ENCODE results near the gene IRF6.

Gene IRF6

GRCh38 chr1:209759829-209760359 lies 46.0 kb downstream of the IRF6 start:
- DNase-seq (ENCODE audit: low spot score) = no peak

GRCh38 chr1:209758400-209758799 lies 47.5 kb downstream of the IRF6 start:
- no peak for DNase-seq (ENCODE audit: low spot score)

DNA sequence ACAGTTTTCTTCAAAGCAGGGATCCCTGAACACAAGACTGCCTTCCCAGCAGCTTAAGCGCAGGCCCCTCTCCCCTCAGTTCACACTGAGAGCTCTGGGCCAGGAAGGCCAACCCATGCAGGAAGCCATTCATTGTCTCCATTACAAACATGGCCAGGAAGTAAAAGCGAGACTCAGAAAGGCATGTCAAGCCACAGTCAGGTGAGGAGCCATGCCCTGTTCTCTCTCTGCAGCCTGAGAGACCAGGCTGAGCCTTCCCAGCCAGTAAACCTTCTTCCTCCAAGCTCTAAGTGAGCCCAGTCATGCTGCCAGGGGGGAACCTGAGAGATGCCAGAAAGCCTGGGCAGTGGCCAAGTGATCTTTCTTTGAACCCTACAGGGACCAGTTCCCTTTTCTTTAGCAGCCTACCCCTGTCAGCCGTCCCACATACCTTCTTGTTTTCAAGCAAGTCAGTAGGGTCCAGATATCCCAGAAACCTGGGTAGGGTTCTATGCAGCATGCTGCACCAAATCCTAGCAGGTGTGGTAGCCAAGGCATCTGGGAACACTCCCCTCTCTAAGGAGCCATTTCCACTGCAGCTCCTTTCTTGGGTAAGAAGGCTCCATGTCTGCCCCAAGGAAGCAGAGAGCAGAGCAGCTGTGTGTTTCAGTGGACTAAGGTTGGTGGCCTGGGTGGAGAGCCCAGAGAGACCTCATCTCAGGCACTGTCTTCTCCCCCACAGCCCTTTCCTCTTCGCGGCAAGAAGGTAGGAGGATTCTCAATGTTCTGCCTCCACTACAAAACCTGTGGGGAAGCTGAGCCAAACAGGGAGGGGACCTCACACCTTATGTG lies 49.1 kb downstream of the IRF6 start:
- peak; percentile 75 for DNase-seq (ENCODE audit: low spot score)

GRCh38 chr1:209755926-209756614 lies 49.9 kb downstream of the IRF6 start, which contains the start of gene TRAF3IP3:
TRAF3IP3 (plus strand) TSS chr1:209756053; CDS start chr1:209760040, 3,987 bp downstream.
- DNase-seq (ENCODE audit: low spot score) = peak; percentile 75

- DNase-seq (ENCODE audit: low spot score) = no peak
Observed at GRCh38 chr1:209755256-209755655, 50.7 kb downstream of the IRF6 start.

GRCh38 chr1:209752890-209753289 lies 53.1 kb downstream of the IRF6 start:
- DNase-seq (ENCODE audit: low spot score) = no peak

- DNase-seq (ENCODE audit: low spot score) = no peak
Observed at GRCh38 chr1:209751627-209752231, 54.2 kb downstream of the IRF6 start.

DNA sequence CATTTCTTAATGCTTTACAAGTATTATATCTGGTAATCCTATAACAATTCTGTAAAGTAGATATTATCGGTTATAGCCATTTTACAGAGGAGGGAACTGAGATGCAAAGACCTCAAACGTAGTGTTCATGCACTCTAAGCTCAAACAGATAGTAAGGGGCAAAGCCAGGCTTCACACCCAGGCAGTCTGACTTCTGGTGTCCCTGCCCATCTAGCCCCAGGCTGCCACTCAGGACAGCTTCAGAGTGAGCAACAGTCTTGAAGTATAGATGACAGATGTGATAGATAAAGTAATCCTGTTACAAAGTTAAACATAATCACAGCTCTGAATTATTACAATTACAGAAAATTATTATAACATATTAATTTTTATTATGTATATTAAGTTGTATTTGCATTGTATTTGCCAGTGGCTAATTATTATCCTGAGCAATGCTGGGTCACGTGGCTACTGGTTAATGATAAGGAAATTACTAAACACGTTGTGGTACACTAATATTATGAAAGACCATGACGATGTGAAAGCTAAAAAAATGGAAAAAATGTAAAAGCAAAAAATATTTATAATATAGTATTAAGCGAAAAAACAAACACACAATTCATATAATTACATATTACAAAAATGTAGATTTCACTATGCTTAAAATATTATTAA lies 56.1 kb downstream of the IRF6 start:
- DNase-seq (ENCODE audit: low spot score) = no peak

GRCh38 chr1:209749205-209749604 lies 56.7 kb downstream of the IRF6 start:
- no peak for DNase-seq (ENCODE audit: low spot score)

DNA sequence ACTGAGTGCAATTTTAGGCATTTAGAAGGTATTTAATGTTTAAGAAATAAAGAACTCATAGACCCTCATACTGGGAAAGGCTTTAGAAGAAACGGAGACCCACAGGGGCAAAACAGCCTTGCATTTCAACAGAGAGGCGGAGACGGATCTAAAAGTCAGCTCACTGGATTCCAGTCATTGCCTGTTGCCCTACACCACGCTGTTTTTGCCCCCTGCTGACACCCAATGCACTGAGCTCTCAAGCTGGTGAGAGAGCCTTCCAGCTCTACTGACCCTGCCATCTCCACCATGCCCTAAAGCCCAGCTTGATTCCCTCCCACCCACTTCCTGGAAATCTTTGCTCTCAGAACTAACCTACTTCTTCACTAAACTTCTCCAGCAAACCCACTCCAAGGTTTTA lies 57.3 kb downstream of the IRF6 start:
- no peak for DNase-seq (ENCODE audit: low spot score)

GRCh38 chr1:209747580-209748262 lies 58.2 kb downstream of the IRF6 start:
- peak; percentile 91 for DNase-seq (ENCODE audit: low spot score)

DNA sequence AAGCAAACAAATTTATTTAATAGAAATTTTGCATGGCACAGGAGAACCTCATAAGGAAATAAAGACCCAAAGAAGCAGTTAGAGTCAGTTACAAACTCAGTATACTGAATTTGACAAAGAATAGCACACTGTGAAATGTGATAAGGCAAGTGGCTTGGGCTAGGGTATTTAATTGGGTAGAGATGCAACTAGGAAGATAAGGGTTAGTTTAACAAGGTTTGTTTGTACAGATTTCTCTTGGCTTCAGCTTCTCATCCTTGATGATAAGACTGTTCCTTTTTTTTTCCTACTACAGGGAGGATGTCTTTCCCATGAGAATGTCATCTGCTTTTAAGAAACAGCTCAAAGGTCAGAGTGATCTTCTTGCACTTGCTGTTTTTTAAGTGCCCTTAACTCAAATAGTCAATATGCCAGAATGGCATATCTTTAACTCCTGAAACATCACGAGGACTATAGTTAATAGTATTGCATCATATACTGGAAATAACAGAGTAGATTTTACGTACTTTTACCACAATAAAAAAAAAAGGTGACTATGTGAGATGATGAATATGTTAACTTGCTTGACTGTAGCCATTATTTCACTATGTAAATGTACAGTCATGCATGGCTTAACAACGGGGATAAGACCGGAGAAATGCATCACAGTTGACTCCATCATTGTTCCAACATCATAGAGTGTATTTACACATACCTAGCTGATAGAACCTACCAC lies 59.3 kb downstream of the IRF6 start:
- DNase-seq (ENCODE audit: low spot score) = no peak

DNA sequence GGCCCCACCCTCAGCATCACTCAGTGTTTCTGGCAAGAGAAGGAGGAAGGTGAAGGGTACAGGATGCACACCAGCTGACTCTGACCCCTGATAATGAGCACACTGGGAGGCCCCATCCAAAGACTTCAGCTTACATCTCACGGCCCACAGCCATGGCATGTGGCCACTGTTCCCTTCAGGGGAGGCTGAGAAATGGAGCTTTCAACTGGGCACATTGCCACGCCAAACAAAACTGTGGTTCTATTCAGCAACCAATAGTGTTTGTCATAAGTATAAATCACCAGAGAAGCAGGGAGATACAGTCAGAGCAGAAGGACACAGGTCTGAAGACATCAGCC lies 62.8 kb downstream of the IRF6 start:
- DNase-seq (ENCODE audit: low spot score) = no peak

DNA sequence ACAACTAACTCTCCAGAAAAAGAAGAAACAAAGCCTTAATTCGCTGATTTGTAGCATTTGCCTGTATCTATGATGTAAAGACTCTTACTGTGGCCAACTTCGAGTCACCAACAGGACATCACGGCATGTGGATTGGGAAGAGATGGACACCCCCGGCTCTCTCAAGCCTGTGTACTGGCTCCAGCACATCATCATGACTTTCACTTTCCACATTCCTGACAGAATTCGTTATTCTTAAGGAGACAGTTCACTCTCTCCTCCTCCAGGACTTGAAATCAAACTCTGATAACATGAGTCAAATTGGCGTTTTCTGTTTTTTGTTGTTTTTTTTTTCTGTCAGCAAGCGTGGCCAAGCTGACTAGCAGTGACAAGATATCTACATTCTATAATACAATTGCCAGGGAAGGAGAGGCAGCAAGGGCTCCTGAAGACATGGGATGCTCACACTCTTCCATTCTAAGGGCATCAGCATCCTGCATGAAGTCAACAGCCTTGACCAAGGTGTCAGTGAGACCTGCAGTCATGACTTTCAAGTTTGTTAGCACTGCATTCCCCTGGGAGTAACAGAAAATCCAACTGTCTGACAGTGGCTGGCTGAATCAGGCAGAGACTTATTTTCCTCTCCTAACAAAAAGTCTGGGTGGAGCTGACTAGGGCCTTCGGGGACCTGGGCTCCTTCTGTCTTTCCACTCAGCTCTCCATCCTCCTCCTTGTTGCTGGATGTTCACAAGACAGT lies 63.4 kb downstream of the IRF6 start:
- no peak for DNase-seq (ENCODE audit: low spot score)

- no peak for DNase-seq (ENCODE audit: low spot score)
Observed at GRCh38 chr1:209741889-209742288, 64.1 kb downstream of the IRF6 start.

DNA sequence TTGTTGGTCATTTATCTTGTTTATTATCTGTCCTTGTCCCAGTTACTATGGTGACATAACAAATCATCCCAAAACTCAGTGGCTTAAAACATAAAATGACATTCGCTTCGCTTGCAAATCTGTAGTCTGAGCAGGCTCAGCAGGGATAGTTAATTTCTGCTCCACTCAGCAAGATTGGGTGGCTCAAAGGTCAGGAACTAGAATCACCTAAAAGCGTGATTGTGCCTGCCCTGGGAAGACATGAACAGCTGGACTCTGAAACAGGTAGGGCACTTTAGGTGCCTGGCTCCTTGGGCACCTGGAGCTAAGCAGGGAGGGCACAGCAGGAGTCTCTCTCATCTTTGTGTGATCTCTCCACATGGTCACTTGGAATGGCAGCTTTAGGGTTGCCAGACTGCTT lies 64.7 kb downstream of the IRF6 start:
- no peak for DNase-seq (ENCODE audit: low spot score)

- no peak for DNase-seq (ENCODE audit: low spot score)
Observed at GRCh38 chr1:209738270-209738669, 67.7 kb downstream of the IRF6 start.

GRCh38 chr1:209737118-209737505 lies 68.8 kb downstream of the IRF6 start:
- DNase-seq (ENCODE audit: low spot score) = no peak

GRCh38 chr1:209736490-209737117 lies 69.3 kb downstream of the IRF6 start:
- DNase-seq (ENCODE audit: low spot score) = no peak
